Measurements from ENCODE around the gene DLX5.

- TF ChIP-seq YY1 (IDR thresholded peaks at IDR 0.05; ENCODE audit: insufficient read depth, insufficient read length): no peak
- TF ChIP-seq ZNF274 (IDR thresholded peaks at IDR 0.05; ENCODE audit: low read depth, low read length): no peak
- no peak for TF ChIP-seq SUZ12 (IDR thresholded peaks at IDR 0.05; ENCODE audit: extremely low read depth, insufficient read depth, insufficient read length)
Observed at GRCh38 chr7:97001221-97001620, 23.4 kb downstream of the DLX5 start.
